ENCODE measurements around the gene ASCC3.

- TF ChIP-seq, protein P1, sequence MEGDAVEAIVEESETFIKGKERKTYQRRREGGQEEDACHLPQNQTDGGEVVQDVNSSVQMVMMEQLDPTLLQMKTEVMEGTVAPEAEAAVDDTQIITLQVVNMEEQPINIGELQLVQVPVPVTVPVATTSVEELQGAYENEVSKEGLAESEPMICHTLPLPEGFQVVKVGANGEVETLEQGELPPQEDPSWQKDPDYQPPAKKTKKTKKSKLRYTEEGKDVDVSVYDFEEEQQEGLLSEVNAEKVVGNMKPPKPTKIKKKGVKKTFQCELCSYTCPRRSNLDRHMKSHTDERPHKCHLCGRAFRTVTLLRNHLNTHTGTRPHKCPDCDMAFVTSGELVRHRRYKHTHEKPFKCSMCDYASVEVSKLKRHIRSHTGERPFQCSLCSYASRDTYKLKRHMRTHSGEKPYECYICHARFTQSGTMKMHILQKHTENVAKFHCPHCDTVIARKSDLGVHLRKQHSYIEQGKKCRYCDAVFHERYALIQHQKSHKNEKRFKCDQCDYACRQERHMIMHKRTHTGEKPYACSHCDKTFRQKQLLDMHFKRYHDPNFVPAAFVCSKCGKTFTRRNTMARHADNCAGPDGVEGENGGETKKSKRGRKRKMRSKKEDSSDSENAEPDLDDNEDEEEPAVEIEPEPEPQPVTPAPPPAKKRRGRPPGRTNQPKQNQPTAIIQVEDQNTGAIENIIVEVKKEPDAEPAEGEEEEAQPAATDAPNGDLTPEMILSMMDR (IDR thresholded peaks at IDR 0.05; ENCODE audit: low read depth, low read length, poor library complexity, severe bottlenecking) = no peak
- TF ChIP-seq EZH2phosphoT487 (IDR thresholded peaks at IDR 0.05; ENCODE audit: borderline replicate concordance, low read length) = no peak
These were observed 195.4 kb downstream of the ASCC3 start for GRCh38 chr6:100685747-100686146.

Measured in DOHH2 (cell line).